ENCODE measurements around the gene COQ8A.

DNA sequence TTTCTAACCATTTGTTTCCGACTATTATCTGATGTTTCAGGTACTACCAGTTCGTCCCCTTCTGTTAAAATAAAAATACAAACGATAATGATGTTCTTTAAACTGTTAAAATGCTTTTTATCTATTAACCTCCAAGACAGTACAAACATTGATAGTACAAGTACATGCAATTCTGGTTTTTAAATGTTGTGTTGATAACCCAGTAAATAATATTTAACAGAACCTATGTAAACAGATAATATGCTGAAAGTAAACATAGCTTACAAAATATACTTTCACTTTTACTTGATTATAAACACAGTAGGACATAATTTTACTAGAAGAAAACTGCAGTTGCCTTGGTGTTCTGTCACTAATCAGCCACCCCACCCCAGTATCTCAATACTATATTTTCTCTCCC is 76.9 kb downstream of the COQ8A start:
- TF ChIP-seq, protein P1, sequence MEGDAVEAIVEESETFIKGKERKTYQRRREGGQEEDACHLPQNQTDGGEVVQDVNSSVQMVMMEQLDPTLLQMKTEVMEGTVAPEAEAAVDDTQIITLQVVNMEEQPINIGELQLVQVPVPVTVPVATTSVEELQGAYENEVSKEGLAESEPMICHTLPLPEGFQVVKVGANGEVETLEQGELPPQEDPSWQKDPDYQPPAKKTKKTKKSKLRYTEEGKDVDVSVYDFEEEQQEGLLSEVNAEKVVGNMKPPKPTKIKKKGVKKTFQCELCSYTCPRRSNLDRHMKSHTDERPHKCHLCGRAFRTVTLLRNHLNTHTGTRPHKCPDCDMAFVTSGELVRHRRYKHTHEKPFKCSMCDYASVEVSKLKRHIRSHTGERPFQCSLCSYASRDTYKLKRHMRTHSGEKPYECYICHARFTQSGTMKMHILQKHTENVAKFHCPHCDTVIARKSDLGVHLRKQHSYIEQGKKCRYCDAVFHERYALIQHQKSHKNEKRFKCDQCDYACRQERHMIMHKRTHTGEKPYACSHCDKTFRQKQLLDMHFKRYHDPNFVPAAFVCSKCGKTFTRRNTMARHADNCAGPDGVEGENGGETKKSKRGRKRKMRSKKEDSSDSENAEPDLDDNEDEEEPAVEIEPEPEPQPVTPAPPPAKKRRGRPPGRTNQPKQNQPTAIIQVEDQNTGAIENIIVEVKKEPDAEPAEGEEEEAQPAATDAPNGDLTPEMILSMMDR (conservative IDR thresholded peaks at IDR 0.05 in 1 of 2, IDR thresholded peaks at IDR 0.05 in 1 of 2; ENCODE audit: low read depth in 1 of 2, low read length in 2 of 2), result no peak
- TF ChIP-seq EZH2 (IDR thresholded peaks at IDR 0.05; ENCODE audit: low read length, missing control alignments), result no peak

All from fibroblast of lung (primary cell).